GM21447 (cell line): ENCODE data around the gene TM9SF1.
A peak's percentile ranks its signal among the peaks of the same experiment; 100 is the strongest.

ENCODE experiments used
- ATAC-seq: cut with Tn5 transposase; IDR thresholded peaks from one replicate; pipeline ENCODE4 v1.9.1; 2021; ENCODE audit not compliant: unreplicated experiment

TM9SF1 gene

GRCh38 chr14:24151404-24152080 lies 43.7 kb downstream of the TM9SF1 start:
- ATAC-seq: no peak

GRCh38 chr14:24150993-24151392 lies 44.2 kb downstream of the TM9SF1 start:
- ATAC-seq: no peak

GRCh38 chr14:24150567-24150966 lies 44.7 kb downstream of the TM9SF1 start:
- ATAC-seq: no peak

- no peak for ATAC-seq
These were observed 45.2 kb downstream of the TM9SF1 start for GRCh38 chr14:24150061-24150460.

DNA sequence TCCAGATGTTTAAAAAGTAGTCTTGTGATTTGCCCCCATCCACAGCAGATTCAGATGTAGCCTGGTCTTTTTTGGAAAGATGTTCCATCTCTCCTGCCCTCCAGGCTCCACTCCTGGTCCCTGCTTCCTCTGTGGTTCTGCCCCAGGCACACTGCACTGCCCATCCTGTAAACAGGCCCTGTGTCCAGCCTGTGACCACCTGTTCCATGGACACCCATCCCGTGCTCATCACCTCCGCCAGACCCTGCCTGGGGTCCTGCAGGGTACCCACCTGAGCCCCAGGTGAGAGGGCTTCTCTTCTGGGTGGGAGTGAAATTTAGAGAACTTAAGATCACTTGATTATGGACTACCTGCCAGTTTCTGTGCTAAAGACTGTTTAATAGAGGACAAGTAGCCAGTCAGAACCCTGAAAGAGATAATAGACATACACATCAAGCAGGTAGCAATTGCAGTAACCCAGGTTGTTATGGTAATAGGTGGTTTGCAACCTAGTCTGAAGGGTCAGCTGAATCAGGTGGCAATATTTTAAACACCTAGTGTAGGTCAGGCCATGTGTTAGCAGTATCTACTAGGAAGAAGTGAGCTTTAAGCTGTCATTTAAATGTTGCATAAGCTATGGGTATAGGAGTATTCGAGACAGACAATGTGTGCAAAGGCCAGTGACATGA lies 45.8 kb downstream of the TM9SF1 start:
- no peak for ATAC-seq

DNA sequence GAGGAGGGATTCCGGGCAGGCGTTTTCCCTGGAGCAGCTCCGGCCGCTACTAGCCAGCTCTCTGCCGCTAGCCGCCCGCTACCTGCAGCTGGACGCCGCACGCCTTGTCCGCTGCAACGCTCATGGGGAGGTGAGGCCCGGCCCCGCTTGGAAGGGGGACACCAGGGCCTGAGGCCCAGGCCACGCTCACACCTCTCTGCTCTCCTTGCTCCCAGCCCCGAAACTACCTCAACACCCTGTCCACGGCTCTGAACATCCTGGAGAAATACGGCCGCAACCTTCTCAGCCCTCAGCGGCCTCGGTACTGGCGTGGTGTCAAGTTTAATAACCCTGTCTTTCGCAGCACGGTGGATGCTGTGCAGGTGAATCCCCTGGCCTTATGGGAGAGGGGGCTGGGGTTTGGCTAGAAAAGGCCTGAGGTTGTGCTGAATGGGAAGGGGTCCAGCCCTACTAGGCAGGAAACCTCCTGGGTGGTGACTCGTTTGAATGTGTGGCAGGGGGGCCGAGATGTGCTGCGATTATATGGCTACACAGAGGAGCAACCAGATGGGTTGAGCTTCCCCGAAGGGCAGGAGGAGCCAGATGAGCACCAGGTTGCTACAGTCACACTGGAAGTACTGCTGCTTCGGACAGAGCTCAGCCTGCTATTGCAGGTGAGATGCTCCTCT lies 47.3 kb downstream of the TM9SF1 start:
- no peak for ATAC-seq

- ATAC-seq: peak; percentile 82
These were observed 48.1 kb downstream of the TM9SF1 start, which contains the start of gene RNF31 for GRCh38 chr14:24146978-24147760. Gene RNF31 (plus strand): TSS chr14:24147498. CDS start chr14:24147699, 201 bp downstream.

DNA sequence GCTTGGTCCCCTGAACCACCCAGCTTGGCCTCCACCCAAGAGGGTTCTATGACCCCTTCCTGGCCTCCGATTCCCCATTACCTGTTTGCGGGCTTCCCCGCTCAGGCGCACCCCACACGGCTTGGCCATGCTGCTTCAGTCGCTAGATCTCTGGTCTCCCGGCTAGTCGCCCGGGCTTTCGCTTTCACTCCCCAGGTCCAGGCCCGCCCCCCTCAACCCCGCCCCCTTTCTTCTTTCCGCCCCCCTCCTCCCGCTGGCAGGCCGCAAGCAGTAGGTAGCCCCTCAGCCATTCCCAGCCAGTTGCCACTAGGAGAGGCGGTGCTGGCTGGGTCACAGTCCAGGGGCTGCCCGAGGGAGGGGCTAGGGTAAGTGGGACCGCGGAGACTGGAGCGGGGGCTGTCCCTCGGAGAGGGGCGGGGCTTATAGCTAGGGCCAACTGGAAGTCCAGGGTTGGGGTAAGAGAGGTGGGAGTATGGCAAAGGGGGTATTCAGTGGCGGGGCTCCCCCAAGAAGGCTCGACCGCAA lies 48.7 kb downstream of the TM9SF1 start, which contains the start of gene PSME2:
Gene PSME2, minus strand, starts transcription at position 158 of the 525 bp plus-strand sequence. Its CDS starts 29 bp downstream, at position 129.
- ATAC-seq: peak; percentile 57

- no peak for ATAC-seq
These were observed 49.4 kb downstream of the TM9SF1 start for GRCh38 chr14:24145690-24146452.

- ATAC-seq: no peak
These were observed 50.0 kb downstream of the TM9SF1 start for GRCh38 chr14:24145219-24145618.

- no peak for ATAC-seq
These were observed 50.8 kb downstream of the TM9SF1 start for GRCh38 chr14:24144451-24144850.

- no peak for ATAC-seq
These were observed 51.7 kb downstream of the TM9SF1 start for GRCh38 chr14:24143511-24143910.

GRCh38 chr14:24141097-24141880 lies 54.0 kb downstream of the TM9SF1 start, which contains the start of gene EMC9:
Gene EMC9 (minus strand): TSS chr14:24141591. CDS start chr14:24141304, 287 bp downstream.
- peak; percentile 80 for ATAC-seq

- no peak for ATAC-seq
These were observed 55.8 kb downstream of the TM9SF1 start for GRCh38 chr14:24139272-24139934.
